Measurements from ENCODE around the gene FGF1.

FGF1 gene

GRCh38 chr5:142609142-142609541 is 76.7 kb downstream of the FGF1 start:
- no peak for DNase-seq

GRCh38 chr5:142608081-142608480 is 77.8 kb downstream of the FGF1 start:
- no peak for DNase-seq

GRCh38 chr5:142605611-142606010 is 80.3 kb downstream of the FGF1 start:
- no peak for DNase-seq

GRCh38 chr5:142602720-142603245 is 83.1 kb downstream of the FGF1 start:
- no peak for DNase-seq

- DNase-seq: no peak
Observed at GRCh38 chr5:142601432-142601831, 84.5 kb downstream of the FGF1 start.

- DNase-seq: no peak
Observed at GRCh38 chr5:142600611-142601358, 85.1 kb downstream of the FGF1 start.

- DNase-seq: no peak
Observed at GRCh38 chr5:142600092-142600491, 85.8 kb downstream of the FGF1 start.

- DNase-seq: no peak
Observed at GRCh38 chr5:142598338-142598700, 87.6 kb downstream of the FGF1 start.

- no peak for DNase-seq
Observed at GRCh38 chr5:142597546-142598337, 88.1 kb downstream of the FGF1 start.

GRCh38 chr5:142597025-142597424 is 88.9 kb downstream of the FGF1 start:
- DNase-seq: no peak

GRCh38 chr5:142592365-142592764 is 93.5 kb downstream of the FGF1 start:
- DNase-seq: no peak

GRCh38 chr5:142590451-142591231 is 95.2 kb downstream of the FGF1 start:
- DNase-seq: no peak

GRCh38 chr5:142589720-142590119 is 96.2 kb downstream of the FGF1 start:
- DNase-seq: no peak

- no peak for DNase-seq
Observed at GRCh38 chr5:142587354-142587965, 98.4 kb downstream of the FGF1 start.

GRCh38 chr5:142586552-142586951 is 99.3 kb downstream of the FGF1 start:
- no peak for DNase-seq

GRCh38 chr5:142585451-142585850 is 100.4 kb downstream of the FGF1 start:
- no peak for DNase-seq

- no peak for DNase-seq
Observed at GRCh38 chr5:142584891-142585290, 101.0 kb downstream of the FGF1 start.

GRCh38 chr5:142578161-142578830 is 107.6 kb downstream of the FGF1 start:
- no peak for DNase-seq

GRCh38 chr5:142576804-142577203 is 109.1 kb downstream of the FGF1 start:
- DNase-seq: no peak

- no peak for DNase-seq
Observed at GRCh38 chr5:142576303-142576702, 109.6 kb downstream of the FGF1 start.

GRCh38 chr5:142572006-142572405 is 113.9 kb downstream of the FGF1 start:
- DNase-seq: no peak

- no peak for DNase-seq
Observed at GRCh38 chr5:142571371-142571770, 114.5 kb downstream of the FGF1 start.

Data from bone marrow (tissue), 2 donors.